ENCODE measurements around the gene OR6M1. TPM values are rescaled to one million over a fixed set of nuclear protein-coding genes. Genes with fewer than 3 reads are reported as not detected.

The OR6M1 gene
- total and polyA plus RNA-seq, 2 of the 4 experiments (the other 2 are of a cell fraction): not detected

GRCh38 chr11:123833095-123833494, 26.9 kb upstream of the OR6M1 start:
- CTCF ChIA-PET: no interaction called here
- Histone ChIP-seq H3K4ac (ENCODE audit: low read depth, low read length) (no peak overlapping the region), H2AFZ (replicated peaks; ENCODE audit: low read length, poor library complexity) (no peak overlapping the region), H2BK15ac (ENCODE audit: low read depth, low read length) (no peak overlapping the region), H3K4me1 (ENCODE audit: control insufficient read depth, insufficient read depth, low read length) (no peaks in the 10 kb centered on the region), H3K23ac (ENCODE audit: low read depth, low read length) (no peak overlapping the region), H4K5ac (ENCODE audit: low read depth, low read length) (no peak overlapping the region), H2AK9ac (replicated peaks; ENCODE audit: low read depth, low read length, poor library complexity) (no peak overlapping the region), H3K4me2 (ENCODE audit: low read depth, low read length) (no peak overlapping the region), H2BK20ac (ENCODE audit: low read depth, low read length) (no peak overlapping the region), H2AK5ac (ENCODE audit: low read depth, low read length) (no peak overlapping the region), H3K9me1 (ENCODE audit: insufficient read depth, low read length) (no peaks in the 10 kb centered on the region), H3K14ac (replicated peaks; ENCODE audit: low read depth, low read length) (no peak overlapping the region), H3K56ac (ENCODE audit: extremely low read depth, insufficient read depth, low read length) (no peak overlapping the region), H3K9me3 (ENCODE audit: control insufficient read depth, insufficient read depth, low read length) (no peaks in the 10 kb centered on the region), H3K9ac (ENCODE audit: low read depth, low read length) (no peak overlapping the region), H3K27me3 (ENCODE audit: control insufficient read depth, insufficient read depth, low read length) (no peaks in the 10 kb centered on the region), H4K91ac (ENCODE audit: insufficient read depth, low read depth, low read length) (no peak overlapping the region), H3K27ac (ENCODE audit: insufficient read depth, low read length) (no peak overlapping the region), H4K8ac (ENCODE audit: low read depth in 2 of 2, low read length in 2 of 2) (no peak overlapping the region), H2BK120ac (ENCODE audit: low read depth, low read length) (no peak overlapping the region), H3K36me3 (ENCODE audit: control insufficient read depth, insufficient read depth, low read length) (no peaks in the 10 kb centered on the region), H2BK5ac (ENCODE audit: low read depth, low read length, poor library complexity, severe bottlenecking) (no peak overlapping the region), H3K79me1 (ENCODE audit: low read depth in 1 of 2, low read length in 2 of 2) (no peaks in the 10 kb centered on the region), H4K20me1 (ENCODE audit: insufficient read depth, low read length) (no peaks in the 10 kb centered on the region), H3K18ac (ENCODE audit: low read depth, low read length) (no peak overlapping the region), H3K4me3 (ENCODE audit: insufficient read depth, low read depth, low read length) (no peak overlapping the region)
- no TSS peak for BruUV-seq (replicated peaks)
- ATAC-seq (ENCODE audit: low read depth): no peak
- no peak for TF ChIP-seq RFX5 (IDR thresholded peaks at IDR 0.05; ENCODE audit: low read depth, low read length)
- no peak for TF ChIP-seq MAFK (IDR thresholded peaks at IDR 0.05; ENCODE audit: low read depth, low read length)
- no peak for TF ChIP-seq RAD21 (IDR thresholded peaks at IDR 0.05; ENCODE audit: low read length)
- no peak for TF ChIP-seq MXI1 (IDR thresholded peaks at IDR 0.05; ENCODE audit: borderline replicate concordance, low read depth, low read length)
- TF ChIP-seq RCOR1 (IDR thresholded peaks at IDR 0.05; ENCODE audit: insufficient replicate concordance, low read length): no peak
- TF ChIP-seq NFE2L2 (IDR thresholded peaks at IDR 0.05; ENCODE audit: low read depth, low read length): no peak
- TF ChIP-seq FOS (IDR thresholded peaks at IDR 0.05; ENCODE audit: low read depth, low read length): no peak
- TF ChIP-seq BHLHE40 (IDR thresholded peaks at IDR 0.05; ENCODE audit: low read depth, low read length): no peak
- no peak for TF ChIP-seq CHD1 (IDR thresholded peaks at IDR 0.05; ENCODE audit: low read depth, low read length)
- TF ChIP-seq POLR2A (IDR thresholded peaks at IDR 0.05; ENCODE audit: low read depth, low read length): no peak
- TF ChIP-seq CEBPB (IDR thresholded peaks at IDR 0.05; ENCODE audit: low read depth, low read length): no peak
- no peak for TF ChIP-seq SMC3 (IDR thresholded peaks at IDR 0.05; ENCODE audit: low read depth, low read length)
- no peak for TF ChIP-seq ELK1 (IDR thresholded peaks at IDR 0.05; ENCODE audit: borderline replicate concordance, low read depth, low read length)
- no peak for TF ChIP-seq MAZ (IDR thresholded peaks at IDR 0.05; ENCODE audit: borderline replicate concordance, low read depth, low read length)
- TF ChIP-seq, protein P1, sequence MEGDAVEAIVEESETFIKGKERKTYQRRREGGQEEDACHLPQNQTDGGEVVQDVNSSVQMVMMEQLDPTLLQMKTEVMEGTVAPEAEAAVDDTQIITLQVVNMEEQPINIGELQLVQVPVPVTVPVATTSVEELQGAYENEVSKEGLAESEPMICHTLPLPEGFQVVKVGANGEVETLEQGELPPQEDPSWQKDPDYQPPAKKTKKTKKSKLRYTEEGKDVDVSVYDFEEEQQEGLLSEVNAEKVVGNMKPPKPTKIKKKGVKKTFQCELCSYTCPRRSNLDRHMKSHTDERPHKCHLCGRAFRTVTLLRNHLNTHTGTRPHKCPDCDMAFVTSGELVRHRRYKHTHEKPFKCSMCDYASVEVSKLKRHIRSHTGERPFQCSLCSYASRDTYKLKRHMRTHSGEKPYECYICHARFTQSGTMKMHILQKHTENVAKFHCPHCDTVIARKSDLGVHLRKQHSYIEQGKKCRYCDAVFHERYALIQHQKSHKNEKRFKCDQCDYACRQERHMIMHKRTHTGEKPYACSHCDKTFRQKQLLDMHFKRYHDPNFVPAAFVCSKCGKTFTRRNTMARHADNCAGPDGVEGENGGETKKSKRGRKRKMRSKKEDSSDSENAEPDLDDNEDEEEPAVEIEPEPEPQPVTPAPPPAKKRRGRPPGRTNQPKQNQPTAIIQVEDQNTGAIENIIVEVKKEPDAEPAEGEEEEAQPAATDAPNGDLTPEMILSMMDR (conservative IDR thresholded peaks at IDR 0.05; ENCODE audit: low read depth, low read length): no peak
- TF ChIP-seq, protein P2, sequence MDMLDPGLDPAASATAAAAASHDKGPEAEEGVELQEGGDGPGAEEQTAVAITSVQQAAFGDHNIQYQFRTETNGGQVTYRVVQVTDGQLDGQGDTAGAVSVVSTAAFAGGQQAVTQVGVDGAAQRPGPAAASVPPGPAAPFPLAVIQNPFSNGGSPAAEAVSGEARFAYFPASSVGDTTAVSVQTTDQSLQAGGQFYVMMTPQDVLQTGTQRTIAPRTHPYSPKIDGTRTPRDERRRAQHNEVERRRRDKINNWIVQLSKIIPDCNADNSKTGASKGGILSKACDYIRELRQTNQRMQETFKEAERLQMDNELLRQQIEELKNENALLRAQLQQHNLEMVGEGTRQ (IDR thresholded peaks at IDR 0.05; ENCODE audit: low read depth, low read length): no peak
- no CpG with 5 or more reads among the region's 2 CpGs for WGBS, 2 experiments (ENCODE audit: extremely low coverage in 2 of 2, insufficient read length in 1 of 2)
- dilution Hi-C loops (cut with HindIII; ENCODE audit: low sequenced_read_pairs, unreplicated experiment): no loop called here
- POLR2A ChIA-PET (ENCODE audit: unreplicated experiment): no interaction called here
- intact Hi-C loops (cut with micrococcal nuclease): no loop called here
- in situ Hi-C loops (cut with MboI; ENCODE audit: low sequenced_read_pairs): no loop called here
- no peak for DNase-seq
